ENCODE measurements around the gene CDKN2B-AS1.

The CDKN2B-AS1 gene

GRCh38 chr9:22117511-22118384 lies 123.2 kb downstream of the CDKN2B-AS1 start:
- no peak for DNase-seq (ENCODE audit: low read depth, low spot score)

GRCh38 chr9:22118810-22119521 lies 124.4 kb downstream of the CDKN2B-AS1 start:
- DNase-seq (ENCODE audit: low read depth, low spot score): no peak

- DNase-seq (ENCODE audit: low read depth, low spot score): no peak
These were observed 125.0 kb downstream of the CDKN2B-AS1 start for GRCh38 chr9:22119522-22120158.

- no peak for DNase-seq (ENCODE audit: low read depth, low spot score)
These were observed 125.6 kb downstream of the CDKN2B-AS1 start for GRCh38 chr9:22120159-22120549.

- DNase-seq (ENCODE audit: low read depth, low spot score): no peak
These were observed 126.0 kb downstream of the CDKN2B-AS1 start for GRCh38 chr9:22120595-22120994.

GRCh38 chr9:22124263-22125011 lies 129.8 kb downstream of the CDKN2B-AS1 start:
- DNase-seq (ENCODE audit: low read depth, low spot score): no peak

GRCh38 chr9:22129133-22129532 lies 134.5 kb downstream of the CDKN2B-AS1 start:
- DNase-seq (ENCODE audit: low read depth, low spot score): no peak

GRCh38 chr9:22129633-22130032 lies 135.0 kb downstream of the CDKN2B-AS1 start:
- no peak for DNase-seq (ENCODE audit: low read depth, low spot score)

- DNase-seq (ENCODE audit: low read depth, low spot score): no peak
These were observed 137.2 kb downstream of the CDKN2B-AS1 start for GRCh38 chr9:22131817-22132216.

GRCh38 chr9:22134390-22134789 lies 139.8 kb downstream of the CDKN2B-AS1 start:
- no peak for DNase-seq (ENCODE audit: low read depth, low spot score)

- DNase-seq (ENCODE audit: low read depth, low spot score): no peak
These were observed 142.0 kb downstream of the CDKN2B-AS1 start for GRCh38 chr9:22136461-22137096.

GRCh38 chr9:22138956-22139660 lies 144.5 kb downstream of the CDKN2B-AS1 start:
- no peak for DNase-seq (ENCODE audit: low read depth, low spot score)

- no peak for DNase-seq (ENCODE audit: low read depth, low spot score)
These were observed 147.3 kb downstream of the CDKN2B-AS1 start for GRCh38 chr9:22141908-22142307.

GRCh38 chr9:22142671-22143070 lies 148.1 kb downstream of the CDKN2B-AS1 start:
- no peak for DNase-seq (ENCODE audit: low read depth, low spot score)

GRCh38 chr9:22143799-22144625 lies 149.4 kb downstream of the CDKN2B-AS1 start:
- no peak for DNase-seq (ENCODE audit: low read depth, low spot score)

GRCh38 chr9:22146604-22147003 lies 152.0 kb downstream of the CDKN2B-AS1 start:
- no peak for DNase-seq (ENCODE audit: low read depth, low spot score)

- no peak for DNase-seq (ENCODE audit: low read depth, low spot score)
These were observed 153.4 kb downstream of the CDKN2B-AS1 start for GRCh38 chr9:22147813-22148527.

- DNase-seq (ENCODE audit: low read depth, low spot score): no peak
These were observed 153.9 kb downstream of the CDKN2B-AS1 start for GRCh38 chr9:22148528-22148875.

All from activated naive CD8-positive, alpha-beta T cell treated with anti-CD3 and anti-CD28 coated beads, Interleukin-2, amount 50 U/mL, for 16 hours (primary cell).